ENCODE data around the gene PCDHA1. TPM values are rescaled to one million over a fixed set of nuclear protein-coding genes. Genes with fewer than 3 reads are reported as not detected.

PCDHA1 gene
- polyA plus RNA-seq, 1 of the 3 experiments (the other 2 are of a cell fraction): 0.16 TPM

DNA sequence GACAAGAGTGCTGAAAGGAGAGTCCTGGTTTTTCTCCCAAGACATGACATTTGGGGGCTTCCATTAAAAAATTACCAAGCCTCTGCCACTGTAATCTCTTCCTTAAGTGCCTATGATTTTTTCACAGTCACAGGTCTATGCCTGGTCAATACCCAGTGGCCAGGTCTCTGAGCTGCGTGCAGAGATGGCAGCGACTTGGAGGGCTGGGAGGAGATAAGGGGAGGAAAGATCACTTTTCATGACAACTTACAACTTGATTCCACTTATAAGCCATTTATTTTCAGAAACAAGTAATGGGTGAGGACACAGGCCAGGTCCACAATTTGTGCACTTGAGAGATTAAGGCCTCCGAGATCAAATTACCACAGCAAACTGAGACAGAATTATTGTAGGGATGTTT is 178.4 kb downstream of the PCDHA1 start (continued):
- TF ChIP-seq, protein P1, sequence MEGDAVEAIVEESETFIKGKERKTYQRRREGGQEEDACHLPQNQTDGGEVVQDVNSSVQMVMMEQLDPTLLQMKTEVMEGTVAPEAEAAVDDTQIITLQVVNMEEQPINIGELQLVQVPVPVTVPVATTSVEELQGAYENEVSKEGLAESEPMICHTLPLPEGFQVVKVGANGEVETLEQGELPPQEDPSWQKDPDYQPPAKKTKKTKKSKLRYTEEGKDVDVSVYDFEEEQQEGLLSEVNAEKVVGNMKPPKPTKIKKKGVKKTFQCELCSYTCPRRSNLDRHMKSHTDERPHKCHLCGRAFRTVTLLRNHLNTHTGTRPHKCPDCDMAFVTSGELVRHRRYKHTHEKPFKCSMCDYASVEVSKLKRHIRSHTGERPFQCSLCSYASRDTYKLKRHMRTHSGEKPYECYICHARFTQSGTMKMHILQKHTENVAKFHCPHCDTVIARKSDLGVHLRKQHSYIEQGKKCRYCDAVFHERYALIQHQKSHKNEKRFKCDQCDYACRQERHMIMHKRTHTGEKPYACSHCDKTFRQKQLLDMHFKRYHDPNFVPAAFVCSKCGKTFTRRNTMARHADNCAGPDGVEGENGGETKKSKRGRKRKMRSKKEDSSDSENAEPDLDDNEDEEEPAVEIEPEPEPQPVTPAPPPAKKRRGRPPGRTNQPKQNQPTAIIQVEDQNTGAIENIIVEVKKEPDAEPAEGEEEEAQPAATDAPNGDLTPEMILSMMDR (IDR thresholded peaks at IDR 0.05): no peak
- no peak for TF ChIP-seq EZH2phosphoT487 (IDR thresholded peaks at IDR 0.05; ENCODE audit: borderline replicate concordance, low read depth)
- TF ChIP-seq NFIC (IDR thresholded peaks at IDR 0.05; ENCODE audit: borderline replicate concordance): no peak
- no peak for TF ChIP-seq RXRA (IDR thresholded peaks at IDR 0.05; ENCODE audit: borderline replicate concordance, low read depth)
- no peak for TF ChIP-seq FOSL2 (IDR thresholded peaks at IDR 0.05; ENCODE audit: borderline replicate concordance, low read depth)
- TF ChIP-seq, protein P2, sequence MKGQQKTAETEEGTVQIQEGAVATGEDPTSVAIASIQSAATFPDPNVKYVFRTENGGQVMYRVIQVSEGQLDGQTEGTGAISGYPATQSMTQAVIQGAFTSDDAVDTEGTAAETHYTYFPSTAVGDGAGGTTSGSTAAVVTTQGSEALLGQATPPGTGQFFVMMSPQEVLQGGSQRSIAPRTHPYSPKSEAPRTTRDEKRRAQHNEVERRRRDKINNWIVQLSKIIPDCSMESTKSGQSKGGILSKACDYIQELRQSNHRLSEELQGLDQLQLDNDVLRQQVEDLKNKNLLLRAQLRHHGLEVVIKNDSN (IDR thresholded peaks at IDR 0.05; ENCODE audit: borderline replicate concordance, low read depth): no peak
- no peak for TF ChIP-seq TAF1 (IDR thresholded peaks at IDR 0.05; ENCODE audit: borderline replicate concordance, low read depth, low read length)

DNA sequence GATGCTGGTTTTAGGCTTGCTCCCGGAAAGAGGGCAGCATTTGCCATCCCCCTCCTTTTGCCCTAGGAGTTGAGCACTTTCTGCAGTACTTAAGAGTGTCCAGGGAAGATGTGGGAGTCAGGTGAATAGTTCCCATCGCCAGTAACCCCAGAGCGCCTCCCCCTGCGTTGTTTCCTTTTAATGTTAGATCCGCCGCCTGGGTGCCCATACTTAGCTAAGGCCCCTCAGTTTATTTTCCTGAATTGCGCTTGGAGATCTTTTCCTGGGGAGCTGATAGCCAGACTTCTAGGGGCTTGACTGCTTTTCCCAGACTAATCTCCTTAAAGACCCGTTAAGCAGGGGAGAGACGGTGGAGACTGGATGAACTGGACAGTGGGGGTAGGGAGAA is 180.0 kb downstream of the PCDHA1 start:
- H3F3A ChIP-seq (replicated peaks; ENCODE audit: insufficient read depth): no peaks in the 10 kb centered on the region
- H3K9ac ChIP-seq: no peak overlapping the region; the same call in 1 of the 2 replicates
- H3K79me2 ChIP-seq (ENCODE audit: insufficient read depth): no peaks in the 10 kb centered on the region
- POLR2A ChIA-PET: interaction anchor here (0.9 to 3.4 kb wide), 10 partner anchors 11 to 124 kb away, joined by 3 to 31 read pairs (median 7); partner anchors contain the start of genes PCDHA12, PCDHA8 and PCDHAC1
- peaks cover 8 to 39% of the 10 kb centered on the region in 2 experiments; a peak in 3 of 4 replicates for H3K4me1 ChIP-seq (ENCODE audit: control insufficient read depth in 1 of 2, insufficient read depth in 2 of 2, low read depth in 1 of 2, low read length in 1 of 2)
- TF ChIP-seq FOXM1 (IDR thresholded peaks at IDR 0.05; ENCODE audit: low read depth) (no peak), MEF2A (IDR thresholded peaks at IDR 0.05; ENCODE audit: borderline replicate concordance, low read depth) (no peak), CHD2 (IDR thresholded peaks at IDR 0.05; ENCODE audit: low read length, partially characterized antibody) (no peak), GABPA (IDR thresholded peaks at IDR 0.05; ENCODE audit: low read depth) (no peak), TEAD4 (IDR thresholded peaks at IDR 0.05; ENCODE audit: borderline replicate concordance, insufficient read depth) (no peak), RAD21 (IDR thresholded peaks at IDR 0.05; ENCODE audit: low read length) (no peak), ELF1 (IDR thresholded peaks at IDR 0.05) (no peak), RFX5 (IDR thresholded peaks at IDR 0.05; ENCODE audit: low read length) (no peak), EZH2phosphoT487 (IDR thresholded peaks at IDR 0.05; ENCODE audit: borderline replicate concordance, low read depth) (no peak), NFIC (IDR thresholded peaks at IDR 0.05; ENCODE audit: borderline replicate concordance) (no peak), EP300 (IDR thresholded peaks at IDR 0.05; ENCODE audit: borderline replicate concordance in 1 of 2, low read depth in 1 of 2, low read length in 1 of 2) (no peak), NRF1 (IDR thresholded peaks at IDR 0.05; ENCODE audit: low read depth, low read length) (no peak), YY1 (IDR thresholded peaks at IDR 0.05; ENCODE audit: low read depth) (no peak), FOXJ3 (CRISPR knock-in tag; IDR thresholded peaks at IDR 0.05) (no peak), RXRA (IDR thresholded peaks at IDR 0.05; ENCODE audit: borderline replicate concordance, low read depth) (no peak)
- TF ChIP-seq, protein P3, sequence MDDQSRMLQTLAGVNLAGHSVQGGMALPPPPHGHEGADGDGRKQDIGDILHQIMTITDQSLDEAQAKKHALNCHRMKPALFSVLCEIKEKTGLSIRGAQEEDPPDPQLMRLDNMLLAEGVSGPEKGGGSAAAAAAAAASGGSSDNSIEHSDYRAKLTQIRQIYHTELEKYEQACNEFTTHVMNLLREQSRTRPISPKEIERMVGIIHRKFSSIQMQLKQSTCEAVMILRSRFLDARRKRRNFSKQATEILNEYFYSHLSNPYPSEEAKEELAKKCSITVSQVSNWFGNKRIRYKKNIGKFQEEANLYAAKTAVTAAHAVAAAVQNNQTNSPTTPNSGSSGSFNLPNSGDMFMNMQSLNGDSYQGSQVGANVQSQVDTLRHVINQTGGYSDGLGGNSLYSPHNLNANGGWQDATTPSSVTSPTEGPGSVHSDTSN (IDR thresholded peaks at IDR 0.05): no peak
- TF ChIP-seq, protein P4, sequence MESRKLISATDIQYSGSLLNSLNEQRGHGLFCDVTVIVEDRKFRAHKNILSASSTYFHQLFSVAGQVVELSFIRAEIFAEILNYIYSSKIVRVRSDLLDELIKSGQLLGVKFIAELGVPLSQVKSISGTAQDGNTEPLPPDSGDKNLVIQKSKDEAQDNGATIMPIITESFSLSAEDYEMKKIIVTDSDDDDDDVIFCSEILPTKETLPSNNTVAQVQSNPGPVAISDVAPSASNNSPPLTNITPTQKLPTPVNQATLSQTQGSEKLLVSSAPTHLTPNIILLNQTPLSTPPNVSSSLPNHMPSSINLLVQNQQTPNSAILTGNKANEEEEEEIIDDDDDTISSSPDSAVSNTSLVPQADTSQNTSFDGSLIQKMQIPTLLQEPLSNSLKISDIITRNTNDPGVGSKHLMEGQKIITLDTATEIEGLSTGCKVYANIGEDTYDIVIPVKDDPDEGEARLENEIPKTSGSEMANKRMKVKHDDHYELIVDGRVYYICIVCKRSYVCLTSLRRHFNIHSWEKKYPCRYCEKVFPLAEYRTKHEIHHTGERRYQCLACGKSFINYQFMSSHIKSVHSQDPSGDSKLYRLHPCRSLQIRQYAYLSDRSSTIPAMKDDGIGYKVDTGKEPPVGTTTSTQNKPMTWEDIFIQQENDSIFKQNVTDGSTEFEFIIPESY (IDR thresholded peaks at IDR 0.05; ENCODE audit: borderline replicate concordance, low read depth): no peak
- no peaks in the 10 kb centered on the region for H3K9me3 ChIP-seq
- peak overlapping the region; percentile 86 for H2AFZ ChIP-seq (ENCODE audit: low read depth)
- H3K27me3 ChIP-seq (ENCODE audit: insufficient read depth): no peaks in the 10 kb centered on the region
- WGBS (ENCODE audit: low lambda C conversion rate): 0% methylated on average over 9 of the region's 9 CpGs
- peak overlapping the region in 1 of 2 experiments; percentile 94; a peak in 2 of 4 replicates for H3K27ac ChIP-seq (ENCODE audit: low read depth in 2 of 2, low read length in 1 of 2)
- H3K4me3 ChIP-seq (ENCODE audit: low read depth in 2 of 2, low read length in 1 of 2): peak overlapping the region; percentile 64 to 75
- peak overlapping the region; percentile 94 for H3K4me2 ChIP-seq
- H4K20me1 ChIP-seq (ENCODE audit: insufficient read depth): no peaks in the 10 kb centered on the region
- H3K9me2 ChIP-seq: no peaks in the 10 kb centered on the region
- CTCF ChIA-PET: interaction anchor here (0.8 to 4.1 kb wide), 10 partner anchors 14 to 598 kb away, joined by 3 to 45 read pairs (median 8); partner anchors contain the start of genes PCDHA12, PCDHA8 and PCDHAC1
- H3K36me3 ChIP-seq (replicated peaks in 1 of 2; ENCODE audit: control insufficient read depth in 1 of 2, insufficient read depth in 2 of 2, low read length in 1 of 2): no peaks in the 10 kb centered on the region
- no peak for DNase-seq
